Measurements from ENCODE around the gene SECISBP2. TPM values are rescaled to one million over a fixed set of nuclear protein-coding genes. Genes with fewer than 3 reads are reported as not detected.
A peak's percentile ranks its signal among the peaks of the same experiment; 100 is the strongest.

SECISBP2 gene
- total and polyA plus RNA-seq, 7 donors: 21.0 to 41.8 (median 35.0) TPM

DNA sequence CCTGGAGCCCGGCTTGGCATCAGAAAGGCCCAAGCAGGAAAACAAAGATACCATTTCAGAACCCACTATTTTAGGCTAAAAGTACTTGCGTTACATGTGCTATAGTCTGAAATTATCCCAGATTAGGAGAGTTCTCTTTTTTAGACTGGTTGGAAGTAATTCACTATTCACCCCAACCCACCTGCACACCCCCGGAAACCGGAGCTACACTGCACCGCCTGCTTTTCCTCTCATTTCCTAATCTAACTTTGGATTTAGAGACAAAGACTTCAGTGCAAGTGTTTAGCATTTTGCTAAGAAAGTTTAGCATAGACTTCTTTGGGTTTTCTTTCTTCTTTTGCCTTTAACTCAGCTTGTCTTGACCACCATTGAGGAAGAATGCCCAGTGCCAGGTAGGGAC is 79.2 kb downstream of the SECISBP2 start:
- TF ChIP-seq EP300 (IDR thresholded peaks at IDR 0.05): no peak
- TF ChIP-seq POLR2AphosphoS5 (IDR thresholded peaks at IDR 0.05): no peak
- TF ChIP-seq POLR2A (IDR thresholded peaks at IDR 0.05): no peak
- TF ChIP-seq, protein P1, sequence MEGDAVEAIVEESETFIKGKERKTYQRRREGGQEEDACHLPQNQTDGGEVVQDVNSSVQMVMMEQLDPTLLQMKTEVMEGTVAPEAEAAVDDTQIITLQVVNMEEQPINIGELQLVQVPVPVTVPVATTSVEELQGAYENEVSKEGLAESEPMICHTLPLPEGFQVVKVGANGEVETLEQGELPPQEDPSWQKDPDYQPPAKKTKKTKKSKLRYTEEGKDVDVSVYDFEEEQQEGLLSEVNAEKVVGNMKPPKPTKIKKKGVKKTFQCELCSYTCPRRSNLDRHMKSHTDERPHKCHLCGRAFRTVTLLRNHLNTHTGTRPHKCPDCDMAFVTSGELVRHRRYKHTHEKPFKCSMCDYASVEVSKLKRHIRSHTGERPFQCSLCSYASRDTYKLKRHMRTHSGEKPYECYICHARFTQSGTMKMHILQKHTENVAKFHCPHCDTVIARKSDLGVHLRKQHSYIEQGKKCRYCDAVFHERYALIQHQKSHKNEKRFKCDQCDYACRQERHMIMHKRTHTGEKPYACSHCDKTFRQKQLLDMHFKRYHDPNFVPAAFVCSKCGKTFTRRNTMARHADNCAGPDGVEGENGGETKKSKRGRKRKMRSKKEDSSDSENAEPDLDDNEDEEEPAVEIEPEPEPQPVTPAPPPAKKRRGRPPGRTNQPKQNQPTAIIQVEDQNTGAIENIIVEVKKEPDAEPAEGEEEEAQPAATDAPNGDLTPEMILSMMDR (IDR thresholded peaks at IDR 0.05): no peak
- H3K27ac ChIP-seq: no peak overlapping the region
- no peaks in the 10 kb centered on the region for H3K9me3 ChIP-seq
- H3K36me3 ChIP-seq: peaks cover 0 to 49% (median 4%) of the 10 kb centered on the region in 4 donors
- no peaks in the 10 kb centered on the region for H3K4me1 ChIP-seq
- intact Hi-C loops (cut with DNase I): no loop called here
- WGBS, 2 donors: 86% methylated on average over 5 of the region's 5 CpGs
- H3K4me3 ChIP-seq: no peak overlapping the region
- no peaks in the 10 kb centered on the region for H3K27me3 ChIP-seq
- no peak for DNase-seq

GRCh38 chr9:89398621-89399020 is 80.3 kb downstream of the SECISBP2 start:
- no peaks in the 10 kb centered on the region for H3K9me3 ChIP-seq
- intact Hi-C loops (cut with DNase I): no loop called here
- no peak overlapping the region for H3K4me3 ChIP-seq
- no peak for TF ChIP-seq EP300 (IDR thresholded peaks at IDR 0.05)
- TF ChIP-seq POLR2A (IDR thresholded peaks at IDR 0.05): no peak
- TF ChIP-seq, protein P1 (IDR thresholded peaks at IDR 0.05): no peak
- no peak for TF ChIP-seq POLR2AphosphoS5 (IDR thresholded peaks at IDR 0.05)
- H3K36me3 ChIP-seq: peaks cover 0 to 46% (median 4%) of the 10 kb centered on the region in 4 donors
- no peak for DNase-seq
- H3K27ac ChIP-seq: no peak overlapping the region
- H3K4me1 ChIP-seq: no peaks in the 10 kb centered on the region
- no peaks in the 10 kb centered on the region for H3K27me3 ChIP-seq
- WGBS, 2 donors: 92% methylated on average over 5 of the region's 5 CpGs

GRCh38 chr9:89400403-89401116 is 82.3 kb downstream of the SECISBP2 start:
- Histone ChIP-seq H3K4me3 (no peak overlapping the region), H3K36me3 (peaks cover 0 to 33% (median 4%) of the 10 kb centered on the region in 4 donors), H3K4me1 (no peaks in the 10 kb centered on the region), H3K27me3 (no peaks in the 10 kb centered on the region), H3K9me3 (no peaks in the 10 kb centered on the region), H3K27ac (peak overlapping the region in 1 of 4 donors; percentile 37)
- TF ChIP-seq POLR2AphosphoS5 (IDR thresholded peaks at IDR 0.05): peak in 1 of 4 donors; percentile 13
- TF ChIP-seq POLR2A (IDR thresholded peaks at IDR 0.05): no peak
- TF ChIP-seq, protein P1 (IDR thresholded peaks at IDR 0.05): no peak
- WGBS, 2 donors: 59 to 88% methylated on average over 12 of the region's 12 CpGs
- intact Hi-C loops (cut with DNase I): no loop called here
- no peak for DNase-seq

DNA sequence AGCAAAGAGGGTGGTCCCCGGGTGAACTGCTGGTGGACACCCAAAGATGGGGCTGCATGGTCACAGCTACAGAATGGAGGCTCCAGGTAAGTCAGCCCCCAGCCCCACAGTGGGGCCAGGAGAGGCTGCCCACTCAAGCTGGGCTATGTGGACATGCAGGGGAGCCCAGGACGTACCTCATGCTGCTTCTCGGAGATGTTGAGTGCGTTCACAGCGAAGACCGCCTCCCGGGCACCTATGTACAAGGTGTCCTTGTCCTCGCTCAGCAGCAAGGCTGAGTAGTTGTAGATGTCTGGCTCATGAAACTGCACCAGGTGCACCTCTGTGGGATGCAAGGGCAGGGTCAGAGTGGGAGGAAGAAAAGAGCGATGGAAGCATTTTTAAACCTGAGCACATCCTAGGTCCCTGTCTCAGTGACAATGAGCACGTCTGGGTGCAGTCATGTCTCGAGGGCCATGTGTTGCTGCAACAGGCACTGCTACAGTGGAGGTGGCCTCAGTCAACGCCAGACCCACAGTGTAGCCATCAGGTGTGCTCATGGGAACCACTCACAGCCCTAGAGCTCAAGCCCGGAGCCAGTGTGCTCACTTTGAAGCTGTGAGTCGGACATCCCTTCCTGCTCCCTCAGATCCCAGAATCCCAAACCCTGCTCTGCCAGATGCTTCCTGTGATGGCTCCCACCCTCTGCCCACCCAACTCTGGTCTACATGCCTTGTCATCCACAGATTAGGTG is 84.6 kb downstream of the SECISBP2 start:
- no peak for DNase-seq
- Histone ChIP-seq H3K9me3 (peaks cover 0 to 5% (median 0%) of the 10 kb centered on the region in 4 donors), H3K4me1 (no peaks in the 10 kb centered on the region), H3K27ac (no peak overlapping the region), H3K27me3 (no peaks in the 10 kb centered on the region), H3K36me3 (peaks cover 0 to 21% (median 1%) of the 10 kb centered on the region in 4 donors), H3K4me3 (no peak overlapping the region)
- intact Hi-C loops (cut with DNase I): no loop called here
- 95 to 96% methylated on average over 14 of the region's 14 CpGs for WGBS, 2 donors
- TF ChIP-seq, protein P1 (IDR thresholded peaks at IDR 0.05): no peak
- no peak for TF ChIP-seq POLR2AphosphoS5 (IDR thresholded peaks at IDR 0.05)
- no peak for TF ChIP-seq EP300 (IDR thresholded peaks at IDR 0.05)
- TF ChIP-seq POLR2A (IDR thresholded peaks at IDR 0.05): no peak
